Thymus (tissue), 11 donors: ENCODE measurements around the gene SGK1. TPM values are rescaled to one million over a fixed set of nuclear protein-coding genes. Genes with fewer than 3 reads are reported as not detected.

Source experiments
- DNase-seq, 9 donors: peaks; one replicate each; pipeline ENCODE4 v3.0.0-alpha.2; 2013; ENCODE audit warnings: low spot score in 9 of 9, low read depth in 6 of 9, missing footprints in 1 of 9
- H3K27ac ChIP-seq, 2 donors: one replicate each; pipeline ENCODE4 v1.5.1; 2013; ENCODE audit warnings: control low read depth in 1 of 2, low read depth in 1 of 2, low read length in 1 of 2, mild to moderate bottlenecking in 1 of 2, moderate library complexity in 1 of 2
- H3K27me3 ChIP-seq, 2 donors: one replicate each; pipeline ENCODE4 v1.5.1; 2013; ENCODE audit warnings: low read length in 1 of 2; ENCODE audit not compliant: control insufficient read depth in 2 of 2, insufficient read depth in 1 of 2
- H3K36me3 ChIP-seq, 2 donors: one replicate each; pipeline ENCODE4 v1.5.1; 2013; ENCODE audit warnings: low read length in 1 of 2, mild to moderate bottlenecking in 1 of 2, moderate library complexity in 1 of 2; ENCODE audit not compliant: control insufficient read depth in 2 of 2, insufficient read depth in 2 of 2
- H3K4me1 ChIP-seq, 2 donors: one replicate each; pipeline ENCODE4 v1.5.1; 2013; ENCODE audit warnings: low read length in 2 of 2; ENCODE audit not compliant: control insufficient read depth in 2 of 2, insufficient read depth in 2 of 2
- H3K4me3 ChIP-seq, 2 donors: one replicate each; pipeline ENCODE4 v1.5.1; 2013; ENCODE audit warnings: low read length in 2 of 2, control low read depth in 1 of 2, mild to moderate bottlenecking in 1 of 2
- H3K9me3 ChIP-seq, 2 donors: one replicate each; pipeline ENCODE4 v1.5.1; 2013; ENCODE audit warnings: low read length in 1 of 2, mild to moderate bottlenecking in 1 of 2; ENCODE audit not compliant: control insufficient read depth in 2 of 2, insufficient read depth in 1 of 2
- WGBS: extraction: QIAGEN DNeasy Blood & Tissue Kit; methylation state at CpG from one replicate; pipeline ENCODE4 v1.1.7; 2013; 5-methylcytosine and 5-hydroxymethylcytosine counted together
- polyA plus RNA-seq: library from polyadenylated mRNA; stranded (reverse); fragments of 200-250 nt; gene quantifications from one replicate; pipeline ENCODE4 v1.2.3, GENCODE V29; 2013
- total RNA-seq: library from RNA; stranded (reverse); fragments of 120-200 nt; gene quantifications from one replicate; pipeline ENCODE4 v1.2.4, GENCODE V29; 2013
- donor health status: healthy.

The SGK1 gene
- total and polyA plus RNA-seq, 2 donors = 44.8 to 183 TPM

DNA sequence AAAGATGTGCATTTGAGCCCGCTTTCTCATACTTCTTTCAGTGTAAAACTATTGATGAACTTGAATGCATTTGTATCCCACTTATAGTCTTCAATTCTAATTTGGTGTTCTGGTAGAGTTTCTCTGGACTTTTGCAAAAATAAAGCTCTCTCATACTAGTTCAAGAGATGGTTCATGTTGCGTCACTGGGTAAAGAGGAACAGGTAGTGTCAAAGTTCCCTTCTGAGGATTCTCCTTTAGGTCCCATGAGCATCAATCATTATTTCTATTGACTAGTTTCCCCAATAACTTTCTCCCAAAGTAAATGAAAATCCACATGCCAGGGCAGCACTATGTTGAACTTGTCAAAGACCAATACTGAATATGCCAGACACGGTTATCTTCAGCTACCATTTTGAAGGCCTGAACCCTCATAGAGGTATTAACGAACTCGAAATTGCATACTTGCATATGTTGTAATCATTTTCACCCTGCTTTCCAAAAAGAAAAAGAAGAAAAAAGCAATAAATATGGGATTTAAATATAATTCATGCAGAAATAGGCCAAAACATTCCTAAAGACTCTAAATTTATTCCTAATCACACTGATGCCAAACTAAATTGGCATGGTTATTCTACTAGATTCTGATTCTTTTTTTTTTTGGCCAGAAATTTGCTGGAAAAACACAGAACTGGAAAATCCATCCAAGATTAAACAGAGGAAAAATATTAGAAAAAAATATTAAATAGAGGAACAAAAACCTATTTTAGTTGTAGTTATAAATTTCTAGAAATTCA is 84.5 kb downstream of the SGK1 start:
- 99% methylated on average over 5 of the region's 5 CpGs for WGBS

GRCh38 chr6:134230940-134231339 is 87.0 kb downstream of the SGK1 start:
- Histone ChIP-seq H3K9me3 (no peaks in the 10 kb centered on the region), H3K4me3 (no peak overlapping the region), H3K27ac (no peak overlapping the region), H3K27me3 (no peaks in the 10 kb centered on the region), H3K4me1 (peaks cover 0 to 8% of the 10 kb centered on the region in 2 donors), H3K36me3 (no peaks in the 10 kb centered on the region)
- WGBS = 97% methylated on average over 3 of the region's 3 CpGs
- no peak for DNase-seq

More for the DNA sequence above, 84.5 kb downstream of the SGK1 start:
- H3K4me3 ChIP-seq = no peak overlapping the region
- H3K36me3 ChIP-seq = no peaks in the 10 kb centered on the region
- DNase-seq = no peak
- no peaks in the 10 kb centered on the region for H3K27me3 ChIP-seq
- H3K4me1 ChIP-seq = peaks cover 0 to 8% of the 10 kb centered on the region in 2 donors
- no peak overlapping the region for H3K27ac ChIP-seq
- no peaks in the 10 kb centered on the region for H3K9me3 ChIP-seq

DNA sequence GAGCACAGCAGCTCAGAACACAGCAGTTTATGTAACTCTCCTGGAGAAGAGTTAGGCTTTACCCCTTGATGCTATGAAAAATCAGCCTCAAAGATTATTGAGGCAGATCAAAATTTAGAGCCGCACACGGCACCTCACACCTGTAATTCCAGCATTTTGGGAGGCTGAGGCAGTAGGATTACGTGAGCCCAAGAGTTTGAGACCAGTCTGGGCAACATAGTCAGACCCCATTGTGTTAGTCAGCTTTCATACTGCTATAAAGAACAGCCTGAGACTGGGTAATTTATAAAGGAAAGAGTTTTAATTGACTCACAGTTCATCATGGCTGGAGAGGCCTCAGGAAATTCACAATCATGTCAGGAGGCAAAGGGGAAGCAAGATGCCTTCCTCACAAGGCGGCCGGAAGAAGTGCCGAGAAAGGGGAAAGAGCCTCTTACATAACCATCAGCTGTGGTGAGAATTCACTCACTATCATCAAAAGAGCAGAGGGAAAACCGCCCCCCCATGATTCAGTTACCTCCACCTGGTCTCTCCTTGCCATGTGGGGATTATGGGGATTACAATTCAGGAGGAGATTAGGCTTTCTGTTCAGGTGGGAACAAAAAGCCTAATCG is 87.7 kb downstream of the SGK1 start:
- Histone ChIP-seq H3K9me3 (no peaks in the 10 kb centered on the region), H3K36me3 (no peaks in the 10 kb centered on the region), H3K4me1 (peaks cover 0 to 8% of the 10 kb centered on the region in 2 donors), H3K27ac (no peak overlapping the region), H3K27me3 (no peaks in the 10 kb centered on the region), H3K4me3 (no peak overlapping the region)
- WGBS = 68% methylated on average over 8 of the region's 8 CpGs
- DNase-seq = peak in 1 of 9 donors; percentile 41

DNA sequence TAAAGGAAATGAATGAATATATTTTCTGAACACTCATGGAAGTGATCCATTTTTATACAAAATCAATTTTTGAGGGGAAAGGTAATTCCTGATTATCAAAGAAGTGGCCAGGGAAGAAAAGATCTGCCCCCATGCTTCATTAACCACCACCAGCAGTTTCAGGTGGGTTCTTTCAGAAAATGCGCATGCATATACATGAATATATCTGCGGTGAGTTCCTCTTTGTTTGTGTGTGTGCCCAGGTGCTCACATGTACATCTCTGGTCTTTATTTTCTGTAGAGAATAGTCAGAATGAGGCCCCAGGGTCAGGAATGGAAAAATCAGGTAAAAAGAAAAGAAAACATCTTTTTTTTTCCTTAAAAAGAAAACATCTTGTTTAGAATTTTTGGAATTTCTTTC is 88.4 kb downstream of the SGK1 start:
- no peaks in the 10 kb centered on the region for H3K9me3 ChIP-seq
- H3K27ac ChIP-seq = no peak overlapping the region
- WGBS = 96% methylated on average over 2 of the region's 2 CpGs
- DNase-seq = no peak
- no peak overlapping the region for H3K4me3 ChIP-seq
- no peaks in the 10 kb centered on the region for H3K27me3 ChIP-seq
- H3K36me3 ChIP-seq = no peaks in the 10 kb centered on the region
- peaks cover 0 to 8% of the 10 kb centered on the region in 2 donors for H3K4me1 ChIP-seq

DNA sequence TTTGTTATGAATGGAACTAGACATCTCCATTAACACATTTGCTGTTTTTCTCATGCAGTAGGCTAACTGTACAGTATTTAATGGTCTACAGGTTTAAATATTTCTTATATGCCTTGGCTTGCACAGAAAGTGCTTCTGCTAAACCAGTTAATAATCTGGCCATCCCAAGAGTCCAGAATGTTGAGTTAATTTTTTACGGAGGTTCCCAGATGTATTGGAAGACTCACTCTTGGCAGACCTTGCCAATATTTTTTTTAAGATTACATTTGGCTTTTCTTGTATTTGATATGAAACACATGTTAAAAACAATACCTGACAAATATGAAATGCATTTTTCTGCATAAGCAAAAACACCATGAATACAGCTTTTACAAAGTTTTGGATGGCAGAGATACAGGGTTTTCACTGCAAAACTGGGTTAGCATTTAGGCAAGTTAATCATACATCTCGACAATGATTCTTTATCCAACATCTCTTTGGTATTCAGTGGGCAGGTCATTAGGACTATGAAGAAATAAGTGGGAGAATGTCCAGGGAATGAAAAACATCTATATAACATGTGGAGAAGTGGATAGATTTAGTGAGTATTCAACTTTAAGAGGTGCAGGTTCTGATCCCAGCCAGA is 94.0 kb downstream of the SGK1 start:
- WGBS = 97% methylated on average over 2 of the region's 2 CpGs
- no peaks in the 10 kb centered on the region for H3K9me3 ChIP-seq
- no peaks in the 10 kb centered on the region for H3K4me1 ChIP-seq
- no peaks in the 10 kb centered on the region for H3K36me3 ChIP-seq
- no peaks in the 10 kb centered on the region for H3K27me3 ChIP-seq
- H3K27ac ChIP-seq = no peak overlapping the region
- H3K4me3 ChIP-seq = no peak overlapping the region
- no peak for DNase-seq

- no peak overlapping the region for H3K4me3 ChIP-seq
- 97% methylated on average over 3 of the region's 3 CpGs for WGBS
- no peak for DNase-seq
- H3K36me3 ChIP-seq = no peaks in the 10 kb centered on the region
- no peaks in the 10 kb centered on the region for H3K9me3 ChIP-seq
- no peaks in the 10 kb centered on the region for H3K27me3 ChIP-seq
- H3K4me1 ChIP-seq = no peaks in the 10 kb centered on the region
- no peak overlapping the region for H3K27ac ChIP-seq
These were observed 96.7 kb downstream of the SGK1 start for GRCh38 chr6:134221250-134221649.

DNA sequence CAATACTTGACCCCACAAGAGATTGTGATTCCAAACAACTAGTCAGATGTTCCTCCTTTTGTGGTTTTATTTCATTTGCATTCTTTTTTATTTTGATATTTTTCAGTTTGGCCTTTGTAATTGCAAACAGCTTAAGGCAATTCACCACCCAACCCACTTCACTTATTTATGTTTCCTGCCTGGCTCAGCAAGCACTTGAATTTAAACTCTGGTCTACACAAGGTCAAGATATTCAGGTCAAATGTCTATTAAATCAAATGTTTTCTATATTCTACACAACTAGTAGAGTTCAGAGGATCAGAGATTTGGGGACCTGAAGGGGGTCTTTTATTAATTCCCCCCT is 100.1 kb downstream of the SGK1 start:
- no peaks in the 10 kb centered on the region for H3K4me1 ChIP-seq
- no peaks in the 10 kb centered on the region for H3K27me3 ChIP-seq
- no peaks in the 10 kb centered on the region for H3K36me3 ChIP-seq
- no peak overlapping the region for H3K27ac ChIP-seq
- no peak for DNase-seq
- no peaks in the 10 kb centered on the region for H3K9me3 ChIP-seq
- H3K4me3 ChIP-seq = no peak overlapping the region

DNA sequence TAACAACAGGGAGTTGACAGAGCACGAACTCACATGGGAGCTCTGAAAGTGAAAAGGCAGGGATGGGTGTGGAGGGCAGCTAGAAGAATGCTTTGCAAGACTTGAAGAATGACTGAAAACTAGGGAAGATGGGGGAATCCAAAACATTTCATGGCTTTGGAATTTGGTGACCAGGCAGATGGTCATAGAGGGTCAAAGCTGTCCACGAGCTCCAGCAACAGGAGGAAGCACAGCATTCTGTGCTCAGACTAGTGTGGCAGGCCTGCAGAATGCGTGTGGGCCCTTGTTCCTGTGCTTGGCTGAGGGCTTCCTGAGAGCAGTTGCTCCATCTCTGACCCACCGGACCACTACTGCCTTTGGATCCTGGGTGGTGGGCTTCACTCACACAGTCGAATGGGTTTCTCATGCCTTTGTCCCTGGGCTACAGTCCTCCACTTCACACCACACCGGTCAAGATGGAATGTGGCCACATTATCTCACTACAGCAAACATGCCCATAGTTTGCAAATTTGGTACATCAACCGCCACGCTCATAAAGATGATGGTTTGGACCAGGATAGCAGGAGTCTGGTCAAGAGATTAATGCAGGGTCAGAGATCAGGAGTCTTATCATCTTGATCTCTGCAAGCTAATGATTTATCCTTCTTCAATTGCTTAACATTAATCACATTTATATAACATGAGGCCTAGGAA is 100.7 kb downstream of the SGK1 start:
- H3K4me1 ChIP-seq = no peaks in the 10 kb centered on the region
- H3K4me3 ChIP-seq = no peak overlapping the region
- no peak overlapping the region for H3K27ac ChIP-seq
- H3K27me3 ChIP-seq = no peaks in the 10 kb centered on the region
- 99% methylated on average over 8 of the region's 8 CpGs for WGBS
- no peaks in the 10 kb centered on the region for H3K9me3 ChIP-seq
- DNase-seq = no peak
- H3K36me3 ChIP-seq = no peaks in the 10 kb centered on the region
